Right renal pelvis (tissue), 4 donors: ENCODE results near the gene LGALS7. TPM values are rescaled to one million over a fixed set of nuclear protein-coding genes. Genes with fewer than 3 reads are reported as not detected.
"Not testable (repeated sequence)": the region's sequence is repeated elsewhere in the genome, so short reads cannot be mapped to it uniquely, and the experiment has no call there.

ENCODE experiments used
- DNase-seq, 4 donors: peaks; one replicate each; pipeline ENCODE4 v3.0.0-alpha.2; 2013; ENCODE audit warnings: low read depth in 4 of 4, low spot score in 3 of 4, missing footprints in 1 of 4
- polyA plus RNA-seq, 4 donors: library from polyadenylated mRNA; unstranded; fragments of 120-200 nt; gene quantifications; one replicate each; pipeline ENCODE4 v1.2.1, GENCODE V29; 2013; ENCODE audit not compliant: insufficient read length in 4 of 4

Gene LGALS7
- 1 to 10 TPM in 1 of 4 donors, under 1 TPM in 3; 0.29 to 1.2 (median 0.71) TPM for polyA plus RNA-seq

GRCh38 chr19:38773469-38774177 is at the start of gene LGALS7:
Gene LGALS7, minus strand, starts transcription at chr19:38773517. Its CDS starts 25 bp downstream, at chr19:38773492.
- no peak for DNase-seq

- DNase-seq, result not testable (repeated sequence)
Observed at GRCh38 chr19:38821230-38821825, 48.0 kb upstream of the LGALS7 start.

GRCh38 chr19:38819231-38819920 is 46.1 kb upstream of the LGALS7 start:
- DNase-seq, result peak in 1 of 4 donors; percentile 24

- DNase-seq, result no peak
Observed at GRCh38 chr19:38817081-38817480, 43.8 kb upstream of the LGALS7 start.

- no peak for DNase-seq
Observed at GRCh38 chr19:38816131-38816750, 42.9 kb upstream of the LGALS7 start.

- no peak for DNase-seq
Observed at GRCh38 chr19:38815059-38816001, 42.0 kb upstream of the LGALS7 start.

- not testable (repeated sequence) for DNase-seq
Observed at GRCh38 chr19:38813932-38814331, 40.6 kb upstream of the LGALS7 start.

GRCh38 chr19:38813323-38813722 is 40.0 kb upstream of the LGALS7 start:
- DNase-seq, result no peak

GRCh38 chr19:38812841-38813320 is 39.6 kb upstream of the LGALS7 start, which contains the start of gene LGALS4:
Gene LGALS4, minus strand, starts transcription at chr19:38812945. Its CDS starts 59 bp downstream, at chr19:38812886.
- no peak for DNase-seq

- DNase-seq, result no peak
Observed at GRCh38 chr19:38812009-38812840, 38.9 kb upstream of the LGALS7 start.

GRCh38 chr19:38809592-38810252 is 36.4 kb upstream of the LGALS7 start:
- DNase-seq, result no peak

GRCh38 chr19:38808741-38809140 is 35.4 kb upstream of the LGALS7 start:
- DNase-seq, result no peak

GRCh38 chr19:38807374-38808098 is 34.2 kb upstream of the LGALS7 start:
- not testable (repeated sequence) for DNase-seq

- DNase-seq, result no peak
Observed at GRCh38 chr19:38806371-38806770, 33.1 kb upstream of the LGALS7 start.

GRCh38 chr19:38805180-38805579 is 31.9 kb upstream of the LGALS7 start:
- DNase-seq, result no peak

GRCh38 chr19:38803543-38803942 is 30.2 kb upstream of the LGALS7 start:
- no peak for DNase-seq

GRCh38 chr19:38801359-38802095 is 28.2 kb upstream of the LGALS7 start:
- no peak for DNase-seq
